ENCODE data around the gene FOXK2. TPM values are rescaled to one million over a fixed set of nuclear protein-coding genes. Genes with fewer than 3 reads are reported as not detected.

The FOXK2 gene
- total RNA-seq, 4 donors from 2014 or later: 70.7 to 109 (median 85.0) TPM

- DNase-seq (no peak), ATAC-seq (no peak)
- Histone ChIP-seq H3K4me3 (no peak overlapping the region), H3K36me3 (no peaks in the 10 kb centered on the region), H3K9me3 (no peaks in the 10 kb centered on the region), H3K4me1 (peaks cover 42 to 47% of the 10 kb centered on the region in 2 donors), H3K27ac (peak overlapping the region in 1 of 4 donors; percentile 35), H3K27me3 (no peaks in the 10 kb centered on the region)
- intact Hi-C loops (cut with DNase I; ENCODE audit: low total_unique reads) (no loop called here), in situ Hi-C loops (cut with MboI; ENCODE audit: low sequenced_read_pairs in 4 of 4) (no loop called here)
- TF ChIP-seq POLR2A (IDR thresholded peaks at IDR 0.05) (no peak), CTCF (IDR thresholded peaks at IDR 0.05 in 4 of 5, conservative IDR thresholded peaks at IDR 0.05 in 1 of 5) (no peak)
Measured at GRCh38 chr17:82542439-82542838, 22.9 kb downstream of the FOXK2 start.

GRCh38 chr17:82544431-82545070 is 25.0 kb downstream of the FOXK2 start:
- DNase-seq (peak in 1 of 2 donors; percentile 52), ATAC-seq (peak; percentile 55 to 63)
- no peak for TF ChIP-seq POLR2A (IDR thresholded peaks at IDR 0.05)
- no peak for TF ChIP-seq CTCF (IDR thresholded peaks at IDR 0.05 in 4 of 5, conservative IDR thresholded peaks at IDR 0.05 in 1 of 5)
- Histone ChIP-seq H3K27me3 (no peaks in the 10 kb centered on the region), H3K27ac (peak overlapping the region; percentile 75 to 82 (median 79)), H3K4me3 (peak overlapping the region; percentile 33 to 40 (median 35)), H3K9me3 (no peaks in the 10 kb centered on the region), H3K4me1 (peaks cover 43 to 49% of the 10 kb centered on the region in 2 donors), H3K36me3 (no peaks in the 10 kb centered on the region)
- intact Hi-C loops (cut with DNase I; ENCODE audit: low total_unique reads) (no loop called here), in situ Hi-C loops (cut with MboI; ENCODE audit: low sequenced_read_pairs in 4 of 4) (no loop called here)

- no peak for DNase-seq
- peak; percentile 53 to 59 for ATAC-seq
- Histone ChIP-seq H3K27me3 (no peaks in the 10 kb centered on the region), H3K4me1 (peaks cover 47 to 52% of the 10 kb centered on the region in 2 donors), H3K27ac (peak overlapping the region; percentile 75 to 82 (median 79)), H3K4me3 (peak overlapping the region; percentile 33 to 40 (median 35)), H3K36me3 (no peaks in the 10 kb centered on the region), H3K9me3 (no peaks in the 10 kb centered on the region)
- intact Hi-C loops (cut with DNase I; ENCODE audit: low total_unique reads): no loop called here
- in situ Hi-C loops (cut with MboI; ENCODE audit: low sequenced_read_pairs in 4 of 4): no loop called here
- TF ChIP-seq POLR2A (IDR thresholded peaks at IDR 0.05): no peak
- no peak for TF ChIP-seq CTCF (IDR thresholded peaks at IDR 0.05 in 4 of 5, conservative IDR thresholded peaks at IDR 0.05 in 1 of 5)
Measured at GRCh38 chr17:82545071-82545462, 25.5 kb downstream of the FOXK2 start.

GRCh38 chr17:82547981-82548380 is 28.4 kb downstream of the FOXK2 start:
- ATAC-seq: no peak
- no peaks in the 10 kb centered on the region for H3K36me3 ChIP-seq
- no peaks in the 10 kb centered on the region for H3K9me3 ChIP-seq
- no peaks in the 10 kb centered on the region for H3K27me3 ChIP-seq
- no peak overlapping the region for H3K4me3 ChIP-seq
- no peak for DNase-seq
- H3K4me1 ChIP-seq: peaks cover 58 to 67% of the 10 kb centered on the region in 2 donors
- intact Hi-C loops (cut with DNase I; ENCODE audit: low total_unique reads): no loop called here
- in situ Hi-C loops (cut with MboI; ENCODE audit: low sequenced_read_pairs in 4 of 4): no loop called here
- peak overlapping the region; percentile 25 to 82 (median 62) for H3K27ac ChIP-seq
- no peak for TF ChIP-seq POLR2A (IDR thresholded peaks at IDR 0.05)

GRCh38 chr17:82548681-82549303 is 29.3 kb downstream of the FOXK2 start:
- ATAC-seq (no peak), DNase-seq (peak in 1 of 2 donors; percentile 39)
- Histone ChIP-seq H3K27me3 (no peaks in the 10 kb centered on the region), H3K27ac (peak overlapping the region; percentile 25 to 82 (median 62)), H3K4me3 (no peak overlapping the region), H3K4me1 (peaks cover 62 to 69% of the 10 kb centered on the region in 2 donors), H3K36me3 (no peaks in the 10 kb centered on the region), H3K9me3 (no peaks in the 10 kb centered on the region)
- intact Hi-C loops (cut with DNase I; ENCODE audit: low total_unique reads): no loop called here
- in situ Hi-C loops (cut with MboI; ENCODE audit: low sequenced_read_pairs in 4 of 4): no loop called here
- TF ChIP-seq POLR2A (IDR thresholded peaks at IDR 0.05): no peak
- TF ChIP-seq CTCF (IDR thresholded peaks at IDR 0.05 in 4 of 5, conservative IDR thresholded peaks at IDR 0.05 in 1 of 5): no peak

All from gastrocnemius medialis (tissue), 4 donors.